A673 (cell line): ENCODE measurements around the gene CDKN1A.

Source experiments
- CTCF ChIP-seq: fragments of 300-800, 200-600 bp; sonication (generic); conservative IDR thresholded peaks from 2 replicates; pipeline ENCODE4 v1.5.1; 2017; ENCODE audit warnings: low read depth, mild to moderate bottlenecking, antibody characterized with exemption, low read length, moderate library complexity, mixed read lengths
- EZH2 ChIP-seq: fragments of 200-600 bp; sonication (generic); IDR thresholded peaks from 2 replicates; pipeline ENCODE4 v1.6.1; 2017; ENCODE audit warnings: borderline replicate concordance, low read depth, mild to moderate bottlenecking, mixed read lengths, antibody characterized with exemption, low read length; ENCODE audit not compliant: poor library complexity, severe bottlenecking

- TF ChIP-seq EZH2 (no peak), CTCF (peak; percentile 66)
Measured at GRCh38 chr6:36724514-36725390, 46.2 kb downstream of the CDKN1A start.
